ENCODE data around the gene KCTD10.

KCTD10 gene

DNA sequence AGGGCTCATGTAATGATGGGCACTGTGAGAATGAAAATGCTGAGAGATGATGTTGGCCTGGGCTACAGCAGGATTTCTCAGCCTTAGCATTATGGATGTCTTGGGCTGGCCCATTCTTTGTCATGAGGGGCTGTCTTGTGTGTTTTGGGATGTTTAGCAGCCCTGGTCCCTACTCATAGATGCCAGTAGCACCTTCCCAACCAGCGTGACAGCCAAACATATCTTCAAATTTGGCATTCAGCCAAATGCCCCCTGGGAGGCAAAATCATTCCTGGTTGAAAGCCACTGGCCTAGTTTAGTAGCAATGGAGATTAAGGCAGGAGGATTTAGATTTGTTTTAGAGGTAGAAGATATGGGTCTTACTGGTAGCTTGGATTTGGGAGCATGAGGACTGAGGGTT is 27.0 kb upstream of the KCTD10 start:
- no peak overlapping the region for H3K9ac ChIP-seq
- TF ChIP-seq, protein P1, sequence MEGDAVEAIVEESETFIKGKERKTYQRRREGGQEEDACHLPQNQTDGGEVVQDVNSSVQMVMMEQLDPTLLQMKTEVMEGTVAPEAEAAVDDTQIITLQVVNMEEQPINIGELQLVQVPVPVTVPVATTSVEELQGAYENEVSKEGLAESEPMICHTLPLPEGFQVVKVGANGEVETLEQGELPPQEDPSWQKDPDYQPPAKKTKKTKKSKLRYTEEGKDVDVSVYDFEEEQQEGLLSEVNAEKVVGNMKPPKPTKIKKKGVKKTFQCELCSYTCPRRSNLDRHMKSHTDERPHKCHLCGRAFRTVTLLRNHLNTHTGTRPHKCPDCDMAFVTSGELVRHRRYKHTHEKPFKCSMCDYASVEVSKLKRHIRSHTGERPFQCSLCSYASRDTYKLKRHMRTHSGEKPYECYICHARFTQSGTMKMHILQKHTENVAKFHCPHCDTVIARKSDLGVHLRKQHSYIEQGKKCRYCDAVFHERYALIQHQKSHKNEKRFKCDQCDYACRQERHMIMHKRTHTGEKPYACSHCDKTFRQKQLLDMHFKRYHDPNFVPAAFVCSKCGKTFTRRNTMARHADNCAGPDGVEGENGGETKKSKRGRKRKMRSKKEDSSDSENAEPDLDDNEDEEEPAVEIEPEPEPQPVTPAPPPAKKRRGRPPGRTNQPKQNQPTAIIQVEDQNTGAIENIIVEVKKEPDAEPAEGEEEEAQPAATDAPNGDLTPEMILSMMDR (conservative IDR thresholded peaks at IDR 0.05; ENCODE audit: low read depth, low read length): no peak
- H3K79me2 ChIP-seq (ENCODE audit: insufficient read depth, low read depth): no peaks in the 10 kb centered on the region
- H3K27ac ChIP-seq: no peak overlapping the region
- no peak overlapping the region for H3K4me3 ChIP-seq (IDR thresholded peaks at IDR 0.05; ENCODE audit: insufficient read depth, low read depth, low read length)
- H3K36me3 ChIP-seq (ENCODE audit: insufficient read depth): no peaks in the 10 kb centered on the region
- no peak overlapping the region for H3K4me2 ChIP-seq
- H4K20me1 ChIP-seq (ENCODE audit: insufficient read depth): no peaks in the 10 kb centered on the region
- no peak overlapping the region for H2AFZ ChIP-seq (ENCODE audit: low read depth)
- H3K27me3 ChIP-seq (ENCODE audit: insufficient read depth, low read depth): no peaks in the 10 kb centered on the region
- no peaks in the 10 kb centered on the region for H3K4me1 ChIP-seq (ENCODE audit: low read depth, poor library complexity, severe bottlenecking)

DNA sequence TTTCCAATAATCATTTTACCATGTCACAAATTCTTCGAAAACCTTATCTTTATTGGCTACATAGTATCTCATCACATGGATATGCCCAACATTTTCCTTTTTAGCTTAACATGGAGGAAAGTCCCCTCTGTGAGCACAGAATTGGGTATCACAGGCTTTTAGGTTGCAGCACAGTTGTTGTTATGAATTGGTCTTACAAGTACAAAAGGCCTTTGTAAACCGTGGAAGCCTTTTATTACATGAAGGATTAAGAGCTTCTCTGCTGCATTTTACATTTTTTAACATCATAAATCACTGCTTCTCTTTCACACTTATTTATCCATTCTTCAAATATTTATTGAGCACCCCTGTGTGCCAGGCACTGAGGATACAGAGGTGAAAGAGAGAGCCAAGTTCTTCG is 26.5 kb upstream of the KCTD10 start:
- H3K36me3 ChIP-seq (ENCODE audit: insufficient read depth): no peaks in the 10 kb centered on the region
- no peaks in the 10 kb centered on the region for H4K20me1 ChIP-seq (ENCODE audit: insufficient read depth)
- no peak overlapping the region for H3K4me3 ChIP-seq (IDR thresholded peaks at IDR 0.05; ENCODE audit: insufficient read depth, low read depth, low read length)
- TF ChIP-seq, protein P1 (conservative IDR thresholded peaks at IDR 0.05; ENCODE audit: low read depth, low read length): no peak
- H3K9ac ChIP-seq: no peak overlapping the region
- H3K79me2 ChIP-seq (ENCODE audit: insufficient read depth, low read depth): no peaks in the 10 kb centered on the region
- no peak overlapping the region for H3K4me2 ChIP-seq
- H2AFZ ChIP-seq (ENCODE audit: low read depth): no peak overlapping the region
- no peaks in the 10 kb centered on the region for H3K27me3 ChIP-seq (ENCODE audit: insufficient read depth, low read depth)
- no peak overlapping the region for H3K27ac ChIP-seq
- H3K4me1 ChIP-seq (ENCODE audit: low read depth, poor library complexity, severe bottlenecking): no peaks in the 10 kb centered on the region

DNA sequence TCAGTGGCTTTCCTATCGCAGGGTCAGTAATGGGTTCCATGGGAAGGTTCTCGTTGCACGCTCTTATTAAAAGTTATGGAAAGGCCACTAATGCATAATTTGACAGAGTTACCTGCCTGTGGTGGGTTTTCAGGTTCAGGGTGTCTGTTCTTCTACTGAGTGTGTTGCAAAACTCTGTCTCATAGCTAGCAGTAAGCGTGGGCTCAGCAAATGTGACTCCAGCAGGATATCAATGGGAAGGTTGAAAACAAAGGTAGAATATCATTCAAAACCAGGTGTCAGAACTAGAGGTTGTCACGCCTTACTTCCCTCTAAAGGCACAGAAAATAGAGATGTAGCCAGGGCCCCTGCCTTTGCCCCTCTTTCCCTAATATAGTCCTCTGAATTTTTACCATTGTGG is 25.2 kb upstream of the KCTD10 start:
- no peaks in the 10 kb centered on the region for H3K27me3 ChIP-seq (ENCODE audit: insufficient read depth, low read depth)
- no peaks in the 10 kb centered on the region for H3K36me3 ChIP-seq (ENCODE audit: insufficient read depth)
- no peak overlapping the region for H2AFZ ChIP-seq (ENCODE audit: low read depth)
- H3K4me3 ChIP-seq (IDR thresholded peaks at IDR 0.05; ENCODE audit: insufficient read depth, low read depth, low read length): no peak overlapping the region
- H4K20me1 ChIP-seq (ENCODE audit: insufficient read depth): no peaks in the 10 kb centered on the region
- no peak overlapping the region for H3K4me2 ChIP-seq
- TF ChIP-seq, protein P1 (conservative IDR thresholded peaks at IDR 0.05; ENCODE audit: low read depth, low read length): no peak
- no peaks in the 10 kb centered on the region for H3K4me1 ChIP-seq (ENCODE audit: low read depth, poor library complexity, severe bottlenecking)
- H3K79me2 ChIP-seq (ENCODE audit: insufficient read depth, low read depth): no peaks in the 10 kb centered on the region
- no peak overlapping the region for H3K27ac ChIP-seq
- no peak overlapping the region for H3K9ac ChIP-seq

DNA sequence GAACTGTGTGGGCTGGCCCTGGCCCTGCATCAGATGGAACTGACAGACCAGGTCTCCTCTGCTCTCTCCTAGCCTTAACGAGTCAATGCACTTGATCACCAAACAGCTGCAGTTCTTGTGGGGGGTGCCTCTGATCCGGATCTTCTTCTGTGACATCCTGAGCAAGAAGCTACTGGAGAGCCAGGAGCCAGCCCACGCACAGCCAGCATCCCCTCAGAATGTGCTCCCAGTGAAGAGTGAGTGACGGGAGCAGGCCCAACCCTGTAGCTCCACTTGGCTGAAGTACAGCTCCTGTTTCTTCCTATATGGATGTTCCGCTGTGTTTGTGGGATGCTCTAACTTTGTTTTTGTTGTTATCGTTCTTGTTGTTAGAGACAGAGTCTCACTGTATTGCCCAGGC is 24.2 kb upstream of the KCTD10 start:
- Histone ChIP-seq H3K4me2 (no peak overlapping the region), H3K4me3 (IDR thresholded peaks at IDR 0.05; ENCODE audit: insufficient read depth, low read depth, low read length) (no peak overlapping the region)

More for the DNA sequence above, 24.2 kb upstream of the KCTD10 start:
- Histone ChIP-seq H3K27me3 (ENCODE audit: insufficient read depth, low read depth) (no peaks in the 10 kb centered on the region), H3K36me3 (ENCODE audit: insufficient read depth) (no peaks in the 10 kb centered on the region), H3K9ac (no peak overlapping the region), H4K20me1 (ENCODE audit: insufficient read depth) (no peaks in the 10 kb centered on the region), H3K4me1 (ENCODE audit: low read depth, poor library complexity, severe bottlenecking) (no peaks in the 10 kb centered on the region), H2AFZ (ENCODE audit: low read depth) (no peak overlapping the region), H3K27ac (no peak overlapping the region), H3K79me2 (ENCODE audit: insufficient read depth, low read depth) (no peaks in the 10 kb centered on the region)
- TF ChIP-seq, protein P1 (conservative IDR thresholded peaks at IDR 0.05; ENCODE audit: low read depth, low read length): no peak
